H9 (cell line): ENCODE results near the gene MDFI. TPM values are rescaled to one million over a fixed set of nuclear protein-coding genes. Genes with fewer than 3 reads are reported as not detected.
A peak's percentile ranks its signal among the peaks of the same experiment; 100 is the strongest.

ENCODE experiments used
- DNase-seq: peaks from one replicate; pipeline ENCODE4 v3.0.0-alpha.2; 2017
- H2AFZ ChIP-seq: one replicate; pipeline ENCODE4 v1.6.1; 2013; ENCODE audit warnings: mild to moderate bottlenecking, low read length, control low read depth, moderate library complexity
- H2AK5ac ChIP-seq: 2 replicates; pipeline ENCODE4 v1.6.1; 2013; ENCODE audit warnings: low read length, control low read depth, mixed read lengths; ENCODE audit not compliant: insufficient read length
- H2BK120ac ChIP-seq: one replicate; pipeline ENCODE4 v1.6.1; 2013; ENCODE audit warnings: low read depth, mild to moderate bottlenecking, low read length, control low read depth, inconsistent platforms; ENCODE audit not compliant: poor library complexity, severe bottlenecking
- H2BK12ac ChIP-seq: 2 replicates; pipeline ENCODE4 v1.6.1; 2013; ENCODE audit warnings: low read length, control low read depth, mixed read lengths, low read depth; ENCODE audit not compliant: insufficient read length
- H2BK15ac ChIP-seq: 2 replicates; pipeline ENCODE4 v1.6.1; 2013; ENCODE audit warnings: low read depth, low read length, control low read depth
- H2BK20ac ChIP-seq: one replicate; pipeline ENCODE4 v1.6.1; 2013; ENCODE audit warnings: low read depth, mild to moderate bottlenecking, low read length, control low read depth, inconsistent platforms; ENCODE audit not compliant: poor library complexity, severe bottlenecking
- H2BK5ac ChIP-seq: 2 replicates; pipeline ENCODE4 v1.6.1; 2013; ENCODE audit warnings: low read length, control low read depth, mixed read lengths; ENCODE audit not compliant: insufficient read length
- H3K14ac ChIP-seq: 2 replicates; pipeline ENCODE4 v1.6.1; 2013; ENCODE audit warnings: low read length, control low read depth; ENCODE audit not compliant: insufficient read depth
- H3K18ac ChIP-seq: 2 replicates; pipeline ENCODE4 v1.6.1; 2013; ENCODE audit warnings: low read depth, mild to moderate bottlenecking, mixed read lengths, low read length, control low read depth; ENCODE audit not compliant: insufficient read length
- H3K23ac ChIP-seq: 2 replicates; pipeline ENCODE4 v1.6.1; 2013; ENCODE audit warnings: low read length, control low read depth, mixed read lengths, low read depth; ENCODE audit not compliant: insufficient read length
- H3K23me2 ChIP-seq: 2 replicates; pipeline ENCODE4 v1.6.1; 2013; ENCODE audit warnings: low read depth, mild to moderate bottlenecking, mixed read lengths, low read length, control low read depth; ENCODE audit not compliant: insufficient read length, poor library complexity, severe bottlenecking
- H3K27ac ChIP-seq: 2 replicates; pipeline ENCODE4 v1.5.1; 2013; ENCODE audit warnings: low read length, control low read depth, mixed read lengths, low read depth; ENCODE audit not compliant: insufficient read length
- H3K27me3 ChIP-seq: 2 replicates; pipeline ENCODE4 v1.6.1; 2013; ENCODE audit warnings: low read length, control low read depth, inconsistent platforms; ENCODE audit not compliant: insufficient read depth
- H3K4ac ChIP-seq: 2 replicates; pipeline ENCODE4 v1.6.1; 2013; ENCODE audit warnings: low read depth, mild to moderate bottlenecking, control low read depth, inconsistent platforms, low read length, moderate library complexity
- H3K4me1 ChIP-seq: 2 replicates; pipeline ENCODE4 v1.6.1; 2013; ENCODE audit warnings: low read length, control low read depth, inconsistent platforms; ENCODE audit not compliant: insufficient read depth
- H3K4me2 ChIP-seq: 2 replicates; pipeline ENCODE4 v1.6.1; 2013; ENCODE audit warnings: low read length, control low read depth, mixed read lengths; ENCODE audit not compliant: insufficient read length, insufficient read depth
- H3K56ac ChIP-seq: 2 replicates; pipeline ENCODE4 v1.6.1; 2013; ENCODE audit warnings: low read depth, mild to moderate bottlenecking, mixed read lengths, low read length, control low read depth; ENCODE audit not compliant: insufficient read length
- H3K79me1 ChIP-seq: 2 replicates; pipeline ENCODE4 v1.6.1; 2013; ENCODE audit warnings: low read depth, mild to moderate bottlenecking, moderate library complexity, low read length, control low read depth, inconsistent platforms; ENCODE audit not compliant: insufficient read depth, poor library complexity, severe bottlenecking
- H3K79me2 ChIP-seq: 2 replicates; pipeline ENCODE4 v1.6.1; 2013; ENCODE audit warnings: low read length, control low read depth, inconsistent platforms; ENCODE audit not compliant: insufficient read depth
- H3K9ac ChIP-seq: 2 replicates; pipeline ENCODE4 v1.6.1; 2013; ENCODE audit warnings: low read length, control low read depth, mixed read lengths; ENCODE audit not compliant: insufficient read length; ENCODE audit errors: extremely low read depth
- H3K9me3 ChIP-seq: one replicate; pipeline ENCODE4 v1.6.1; 2013; ENCODE audit warnings: low read depth, low read length, inconsistent platforms; ENCODE audit not compliant: control insufficient read depth
- H3T11ph ChIP-seq: one replicate; pipeline ENCODE4 v1.6.1; 2013; ENCODE audit warnings: mild to moderate bottlenecking, low read length, control low read depth, inconsistent platforms
- H4K20me1 ChIP-seq: one replicate; pipeline ENCODE4 v1.6.1; 2013; ENCODE audit not compliant: control insufficient read depth, insufficient read length, insufficient read depth
- H4K5ac ChIP-seq: 2 replicates; pipeline ENCODE4 v1.6.1; 2013; ENCODE audit warnings: low read depth, mild to moderate bottlenecking, mixed read lengths, low read length, control low read depth; ENCODE audit not compliant: insufficient read length
- H4K8ac ChIP-seq: replicated peaks from 2 replicates; pipeline ENCODE4 v1.6.1; 2013; ENCODE audit warnings: low read length, control low read depth, mixed read lengths, low read depth; ENCODE audit not compliant: insufficient read length
- H4K91ac ChIP-seq: 2 replicates; pipeline ENCODE4 v1.6.1; 2013; ENCODE audit warnings: low read depth, mild to moderate bottlenecking, moderate library complexity, mixed read lengths, low read length, control low read depth; ENCODE audit not compliant: insufficient read length
- H3K27ac Mint-ChIP-seq, 3 experiments: 2 replicates in 2 of 3; 3 replicates in 1 of 3; pipeline ENCODE4 v1.8.0; 2020 to 2021; ENCODE audit warnings: mixed read lengths in 3 of 3, mild to moderate bottlenecking in 1 of 3, moderate library complexity in 1 of 3
- H3K27me3 Mint-ChIP-seq: 2 replicates; pipeline ENCODE4 v1.8.0; 2021; ENCODE audit warnings: low read depth, mild to moderate bottlenecking, moderate library complexity, mixed read lengths
- H3K36me3 Mint-ChIP-seq, 3 experiments: 2 replicates in 2 of 3; 3 replicates in 1 of 3; pipeline ENCODE4 v1.8.0; 2020 to 2021; ENCODE audit warnings: low read depth in 3 of 3, mixed read lengths in 3 of 3; ENCODE audit not compliant: insufficient read depth in 1 of 3
- H3K4me1 Mint-ChIP-seq, 2 experiments: 2 replicates each; pipeline ENCODE4 v1.8.0; 2020; ENCODE audit warnings: mixed read lengths in 2 of 2
- H3K4me3 Mint-ChIP-seq, 2 experiments: 2 replicates in 1 of 2; 3 replicates in 1 of 2; pipeline ENCODE4 v1.8.0; 2020 to 2021; ENCODE audit warnings: mild to moderate bottlenecking in 2 of 2, mixed read lengths in 2 of 2, moderate library complexity in 1 of 2
- H3K9me3 Mint-ChIP-seq, 2 experiments: 2 replicates in 1 of 2; 3 replicates in 1 of 2; pipeline ENCODE4 v1.8.0; 2020; ENCODE audit warnings: mild to moderate bottlenecking in 2 of 2, mixed read lengths in 2 of 2, moderate library complexity in 1 of 2
- WGBS: extraction: QIAGEN DNeasy Blood & Tissue Kit; methylation state at CpG from one replicate; pipeline ENCODE4 v1.1.7; 2013; ENCODE audit warnings: missing lambda C conversion rate, low lambda C conversion rate, mixed read lengths; ENCODE audit not compliant: insufficient read length; ENCODE audit errors: extremely low coverage; 5-methylcytosine and 5-hydroxymethylcytosine counted together
- long read RNA-seq: library from polyadenylated mRNA; unstranded; transcript quantifications from one replicate; pipeline ENCODE4 v2.0.0, GENCODE V29; 2020
- total RNA-seq: library from RNA; stranded (reverse); gene quantifications from 2 replicates; pipeline ENCODE4 v1.2.1, GENCODE V29; 2021
- TF ChIP-seq, protein P1 (sequence below): fragments of 200-600 bp; sonication (generic); conservative IDR thresholded peaks from 3 replicates; pipeline ENCODE4 v1.8.0; 2021; ENCODE audit warnings: antibody characterized with exemption, mild to moderate bottlenecking

The MDFI gene, protein sequence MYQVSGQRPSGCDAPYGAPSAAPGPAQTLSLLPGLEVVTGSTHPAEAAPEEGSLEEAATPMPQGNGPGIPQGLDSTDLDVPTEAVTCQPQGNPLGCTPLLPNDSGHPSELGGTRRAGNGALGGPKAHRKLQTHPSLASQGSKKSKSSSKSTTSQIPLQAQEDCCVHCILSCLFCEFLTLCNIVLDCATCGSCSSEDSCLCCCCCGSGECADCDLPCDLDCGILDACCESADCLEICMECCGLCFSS
- total RNA-seq = 40.9 and 45.0 TPM in 2 replicates
- long read RNA-seq, partial matches to known transcripts = 4 of 7 reads
- long read RNA-seq, other reads (novel, unspliced or antisense) = 2 of 7 reads

DNA sequence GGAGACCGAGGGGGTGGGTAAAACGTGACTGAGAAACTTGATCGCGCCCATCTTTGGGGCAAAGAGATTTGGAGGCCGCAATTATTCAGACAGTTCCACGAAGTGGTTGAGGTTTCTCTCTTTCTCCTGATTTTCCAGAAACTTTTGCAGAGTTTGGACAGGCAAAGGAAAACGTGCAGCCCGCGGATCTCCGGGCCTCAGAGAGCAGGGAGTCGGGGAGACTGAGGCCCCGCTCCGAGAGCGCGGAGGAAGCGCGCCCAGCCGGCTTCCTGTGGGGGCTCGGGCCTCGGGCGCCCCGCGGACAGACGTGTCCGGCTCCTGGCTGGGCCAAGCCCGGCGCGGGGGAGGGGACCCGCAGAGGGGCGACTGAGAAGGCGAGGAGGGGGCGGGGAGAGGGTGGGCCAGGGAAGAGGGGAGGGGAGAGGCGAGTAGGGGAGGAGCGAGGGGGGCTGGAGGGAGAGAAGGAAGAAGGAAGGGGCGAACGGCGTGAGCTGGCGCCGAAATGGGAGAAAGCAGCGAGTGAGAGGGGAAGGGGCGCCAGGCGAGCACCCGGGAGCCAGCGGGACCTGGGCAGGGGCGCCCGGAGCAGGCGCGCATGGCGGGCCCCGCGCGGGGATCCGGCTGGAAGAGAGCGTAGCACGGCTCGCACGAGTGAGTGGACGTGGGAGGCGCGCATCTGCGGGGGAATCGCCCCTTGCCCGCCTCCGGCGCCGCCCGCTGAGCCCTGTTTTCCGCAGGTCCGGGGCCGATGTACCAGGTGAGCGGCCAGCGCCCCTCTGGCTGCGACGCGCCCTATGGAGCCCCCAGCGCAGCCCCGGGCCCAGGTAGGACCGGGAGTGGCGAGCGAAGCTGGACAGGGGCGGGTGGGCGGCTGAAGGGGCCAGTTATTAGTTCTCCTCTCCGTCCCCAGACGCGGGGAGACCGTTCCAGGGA lies at the start of gene MDFI:
Gene MDFI (plus strand): TSS at position 467 of the 933 bp plus-strand sequence. CDS start 282 bp downstream, at position 749.
- Histone ChIP-seq H3K4me1 (peaks cover 5% of the 10 kb centered on the region; the same call in 1 of the 2 replicates), H3K23ac (no peak within 1 kb of the TSS)
- no CpG with 5 or more reads among the region's 86 CpGs for WGBS

More for the DNA sequence above, at the start of gene MDFI:
- no peak within 1 kb of the TSS for H2BK20ac ChIP-seq
- no peak within 1 kb of the TSS for H4K91ac ChIP-seq
- Mint-ChIP-seq H3K36me3 (peaks cover 12 to 18% (median 16%) of the 10 kb centered on the region in 3 experiments), H3K4me1 (peaks cover 47 to 49% of the 10 kb centered on the region in 2 experiments), H3K9me3 (no peaks in the 10 kb centered on the region; a peak in 1 of 5 replicates), H3K27ac (peak within 1 kb of the TSS in 1 of 3 experiments; percentile 34; a peak in 2 of 7 replicates), H3K27me3 (peaks cover 70% of the 10 kb centered on the region), H3K4me3 (peak within 1 kb of the TSS; percentile 81 to 90)
- peaks cover 18% of the 10 kb centered on the region for H3K23me2 ChIP-seq
- no peak within 1 kb of the TSS for H3T11ph ChIP-seq
- H4K8ac ChIP-seq = no peak within 1 kb of the TSS
- H2BK15ac ChIP-seq = no peak within 1 kb of the TSS
- H3K18ac ChIP-seq = no peak within 1 kb of the TSS
- H4K20me1 ChIP-seq = no peaks in the 10 kb centered on the region
- no peak within 1 kb of the TSS for H2BK5ac ChIP-seq
- no peak within 1 kb of the TSS for H2BK12ac ChIP-seq
- no peaks in the 10 kb centered on the region for H3K79me1 ChIP-seq
- H3K4me2 ChIP-seq = peak within 1 kb of the TSS; percentile 70
- no peak within 1 kb of the TSS for H4K5ac ChIP-seq
- no peak within 1 kb of the TSS for H3K4ac ChIP-seq
- H3K9me3 ChIP-seq = no peaks in the 10 kb centered on the region
- H2AFZ ChIP-seq = no peak within 1 kb of the TSS
- H3K56ac ChIP-seq = no peak within 1 kb of the TSS
- H3K14ac ChIP-seq = no peak within 1 kb of the TSS
- no peaks in the 10 kb centered on the region; the same call in 1 of the 2 replicates for H3K79me2 ChIP-seq
- no peak within 1 kb of the TSS for H3K27ac ChIP-seq
- no peak within 1 kb of the TSS for H3K9ac ChIP-seq
- TF ChIP-seq, protein P1, sequence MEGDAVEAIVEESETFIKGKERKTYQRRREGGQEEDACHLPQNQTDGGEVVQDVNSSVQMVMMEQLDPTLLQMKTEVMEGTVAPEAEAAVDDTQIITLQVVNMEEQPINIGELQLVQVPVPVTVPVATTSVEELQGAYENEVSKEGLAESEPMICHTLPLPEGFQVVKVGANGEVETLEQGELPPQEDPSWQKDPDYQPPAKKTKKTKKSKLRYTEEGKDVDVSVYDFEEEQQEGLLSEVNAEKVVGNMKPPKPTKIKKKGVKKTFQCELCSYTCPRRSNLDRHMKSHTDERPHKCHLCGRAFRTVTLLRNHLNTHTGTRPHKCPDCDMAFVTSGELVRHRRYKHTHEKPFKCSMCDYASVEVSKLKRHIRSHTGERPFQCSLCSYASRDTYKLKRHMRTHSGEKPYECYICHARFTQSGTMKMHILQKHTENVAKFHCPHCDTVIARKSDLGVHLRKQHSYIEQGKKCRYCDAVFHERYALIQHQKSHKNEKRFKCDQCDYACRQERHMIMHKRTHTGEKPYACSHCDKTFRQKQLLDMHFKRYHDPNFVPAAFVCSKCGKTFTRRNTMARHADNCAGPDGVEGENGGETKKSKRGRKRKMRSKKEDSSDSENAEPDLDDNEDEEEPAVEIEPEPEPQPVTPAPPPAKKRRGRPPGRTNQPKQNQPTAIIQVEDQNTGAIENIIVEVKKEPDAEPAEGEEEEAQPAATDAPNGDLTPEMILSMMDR = no peak
- peak; percentile 78 for DNase-seq
- no peak within 1 kb of the TSS for H2AK5ac ChIP-seq
- H3K27me3 ChIP-seq = peaks cover 3% of the 10 kb centered on the region; the same call in 1 of the 2 replicates
- no peak within 1 kb of the TSS for H2BK120ac ChIP-seq
